GM23248 (cell line): ENCODE results near the gene C2CD2.

ENCODE experiments used
- EZH2 ChIP-seq: fragments of 200-600 bp; sonication (generic); IDR thresholded peaks from 2 replicates; pipeline ENCODE4 v1.6.1; 2018; ENCODE audit warnings: antibody characterized with exemption, mild to moderate bottlenecking; ENCODE audit not compliant: insufficient read depth, poor library complexity, severe bottlenecking
- EZH2phosphoT487 ChIP-seq: fragments of 200-600 bp; sonication (generic); IDR thresholded peaks from 2 replicates; pipeline ENCODE4 v1.6.1; 2018; ENCODE audit warnings: antibody characterized with exemption, moderate library complexity, mild to moderate bottlenecking, low read depth; ENCODE audit not compliant: insufficient read depth

GRCh38 chr21:41977034-41977950 is 23.5 kb upstream of the C2CD2 start:
- no peak for TF ChIP-seq EZH2phosphoT487
- no peak for TF ChIP-seq EZH2
